Measurements from ENCODE around the gene KCNH1.

The KCNH1 gene

GRCh38 chr1:211133836-211134669, at the start of gene KCNH1:
KCNH1 (minus strand) TSS chr1:211134148; CDS start chr1:211133945, 203 bp downstream.
- peak; percentile 26 to 65 (median 52) for DNase-seq (ENCODE audit: low read depth in 3 of 3, low spot score in 1 of 3)

GRCh38 chr1:211182746-211183145, 48.8 kb upstream of the KCNH1 start:
- DNase-seq (ENCODE audit: low read depth in 3 of 3, low spot score in 1 of 3): no peak

DNA sequence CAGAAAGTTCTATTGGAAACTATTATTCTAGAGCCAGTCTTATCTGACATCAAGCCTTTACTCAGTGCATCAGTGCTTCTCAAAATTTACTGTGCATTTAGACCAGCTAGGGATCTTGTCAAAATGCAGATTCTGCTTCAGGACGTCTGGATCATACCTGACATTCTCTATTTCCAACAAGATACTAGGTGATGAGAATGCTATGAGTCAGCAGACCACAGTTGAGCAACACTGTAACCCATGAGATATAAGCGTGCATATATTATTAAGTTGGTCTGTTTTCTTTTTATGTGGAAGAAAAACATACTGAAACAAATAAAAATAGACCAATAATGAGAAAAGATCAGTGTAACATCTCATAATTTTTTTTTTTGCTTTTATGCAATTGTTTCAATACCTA, 40.4 kb upstream of the KCNH1 start:
- DNase-seq (ENCODE audit: low read depth in 3 of 3, low spot score in 1 of 3): no peak

- DNase-seq (ENCODE audit: low read depth in 3 of 3, low spot score in 1 of 3): no peak
Measured at GRCh38 chr1:211172657-211173056, 38.7 kb upstream of the KCNH1 start.

- DNase-seq (ENCODE audit: low read depth in 3 of 3, low spot score in 1 of 3): no peak
Measured at GRCh38 chr1:211169353-211169752, 35.4 kb upstream of the KCNH1 start.

GRCh38 chr1:211158866-211159265, 24.9 kb upstream of the KCNH1 start:
- DNase-seq (ENCODE audit: low read depth in 3 of 3, low spot score in 1 of 3): no peak

DNA sequence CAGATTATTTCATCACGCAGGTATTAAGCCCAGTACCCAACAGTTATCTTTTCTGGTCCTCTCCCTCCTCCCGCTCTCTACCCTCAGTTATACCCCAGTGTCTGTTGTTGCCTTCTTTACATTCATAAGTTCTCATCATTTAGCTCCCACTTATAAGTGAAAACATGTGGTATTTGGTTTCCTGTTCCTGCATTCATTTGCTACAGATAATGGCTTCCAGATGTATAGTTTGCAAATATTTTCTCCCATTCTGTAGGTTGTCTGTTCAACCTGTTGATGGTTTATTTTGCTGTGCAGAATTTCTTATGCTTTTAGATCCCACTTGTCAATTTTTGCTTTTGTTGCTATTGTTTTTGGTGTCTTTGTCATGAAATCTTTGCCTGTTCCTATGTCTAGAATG, 21.1 kb upstream of the KCNH1 start:
- DNase-seq (ENCODE audit: low read depth in 3 of 3, low spot score in 1 of 3): no peak

DNA sequence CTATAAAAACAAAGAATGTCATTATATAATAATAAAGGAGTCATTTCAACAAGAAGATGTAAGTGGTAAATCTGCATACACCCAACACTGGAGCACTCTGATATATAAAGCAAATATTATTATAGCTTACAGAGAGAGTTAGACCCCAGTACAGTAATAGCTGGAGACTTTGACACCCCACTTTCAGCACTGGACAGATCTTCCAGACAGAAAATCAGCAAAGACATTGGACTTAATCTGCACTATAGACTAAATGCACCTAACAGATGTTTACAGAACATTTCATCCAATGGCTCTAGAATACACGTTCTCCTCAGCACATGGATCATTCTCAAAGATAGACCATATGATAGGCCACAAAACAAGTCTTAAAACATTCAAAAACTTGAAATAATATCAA, 20.0 kb upstream of the KCNH1 start:
- DNase-seq (ENCODE audit: low read depth in 3 of 3, low spot score in 1 of 3): no peak

GRCh38 chr1:211148366-211148765, 14.4 kb upstream of the KCNH1 start:
- no peak for DNase-seq (ENCODE audit: low read depth in 3 of 3, low spot score in 1 of 3)

- no peak for DNase-seq (ENCODE audit: low read depth in 3 of 3, low spot score in 1 of 3)
Measured at GRCh38 chr1:211145944-211146343, 12.0 kb upstream of the KCNH1 start.

GRCh38 chr1:211135342-211135950, 1.5 kb upstream of the KCNH1 start:
- no peak for DNase-seq (ENCODE audit: low read depth in 3 of 3, low spot score in 1 of 3)

GRCh38 chr1:211133393-211133835, 534 bp downstream of the KCNH1 start:
- peak in 1 of 3 donors; percentile 14 for DNase-seq (ENCODE audit: low read depth in 3 of 3, low spot score in 1 of 3)

- no peak for DNase-seq (ENCODE audit: low read depth in 3 of 3, low spot score in 1 of 3)
Measured at GRCh38 chr1:211132721-211133392, 1.1 kb downstream of the KCNH1 start.

GRCh38 chr1:211129776-211130175, 4.2 kb downstream of the KCNH1 start:
- DNase-seq (ENCODE audit: low read depth in 3 of 3, low spot score in 1 of 3): no peak

DNA sequence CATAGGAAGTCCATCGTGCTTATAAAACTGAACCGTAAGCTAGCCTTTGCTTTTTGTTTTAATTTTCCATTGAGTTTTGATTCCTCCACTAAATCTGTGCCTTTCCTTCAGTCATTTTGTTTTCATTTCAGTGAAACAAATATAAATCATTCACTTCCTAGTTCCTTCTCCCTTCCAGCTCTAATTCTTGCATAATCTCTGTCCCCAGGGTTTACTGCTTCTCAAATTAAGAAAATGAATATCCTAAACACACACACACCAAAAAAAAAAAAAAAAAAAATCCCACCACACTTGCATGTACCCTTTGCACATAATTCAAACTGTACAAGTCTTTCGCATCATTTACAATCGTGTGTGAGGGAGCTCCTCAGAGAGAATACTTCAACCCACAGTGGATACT, 6.8 kb downstream of the KCNH1 start:
- no peak for DNase-seq (ENCODE audit: low read depth in 3 of 3, low spot score in 1 of 3)

DNA sequence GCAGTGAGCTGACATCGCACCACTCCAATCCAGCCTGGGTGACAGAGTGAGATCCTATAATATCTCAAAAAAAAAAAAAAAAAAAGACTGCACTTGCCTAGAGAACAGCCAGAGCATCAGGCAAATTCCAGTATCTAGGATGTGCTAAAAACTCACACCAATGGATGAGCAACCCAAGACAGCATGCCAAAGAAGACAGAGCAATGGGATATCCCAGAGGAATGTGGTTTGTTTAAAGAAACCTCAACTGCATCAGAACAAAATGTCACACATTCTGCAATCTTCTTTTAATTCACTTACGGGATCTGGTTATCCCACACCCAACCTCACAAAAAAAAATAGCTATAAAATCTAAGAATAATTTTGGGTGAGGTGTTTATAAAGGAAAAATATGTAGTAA, 7.3 kb downstream of the KCNH1 start:
- no peak for DNase-seq (ENCODE audit: low read depth in 3 of 3, low spot score in 1 of 3)

DNA sequence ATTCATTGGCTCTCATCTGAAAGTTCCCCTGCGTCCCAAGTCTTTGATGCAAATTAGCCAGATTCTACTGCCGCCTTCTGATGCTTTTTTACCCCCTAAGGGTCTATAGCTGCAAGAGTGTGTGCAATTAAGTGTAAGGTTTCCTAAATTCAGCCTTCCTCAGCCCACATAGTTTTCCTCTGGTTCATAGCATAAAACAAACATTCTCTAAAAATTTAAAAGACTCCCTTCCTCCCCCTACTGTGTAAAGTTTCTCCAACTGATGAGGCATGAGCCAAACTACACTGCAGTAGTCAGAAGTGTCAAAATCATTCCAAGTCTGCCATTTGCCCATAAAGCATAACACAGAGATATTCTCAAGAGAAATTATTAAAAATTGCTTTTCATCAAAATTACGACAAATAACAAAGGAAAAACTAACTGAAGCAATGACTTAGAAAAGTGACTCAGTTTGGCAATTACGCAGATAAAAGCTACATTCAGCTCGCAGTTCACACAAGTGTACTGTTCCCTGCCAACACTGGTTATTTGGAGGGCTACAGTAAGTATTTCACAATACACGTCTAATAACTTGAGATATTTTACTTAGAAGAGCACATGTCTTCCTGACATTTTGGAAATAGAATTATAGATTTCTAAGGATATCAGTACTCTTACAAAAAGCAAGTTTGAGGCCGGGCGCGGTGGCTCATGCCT, 15.4 kb downstream of the KCNH1 start:
- no peak for DNase-seq (ENCODE audit: low read depth in 3 of 3, low spot score in 1 of 3)

GRCh38 chr1:211114446-211114845, 19.5 kb downstream of the KCNH1 start:
- DNase-seq (ENCODE audit: low read depth in 3 of 3, low spot score in 1 of 3): no peak

- no peak for DNase-seq (ENCODE audit: low read depth in 3 of 3, low spot score in 1 of 3)
Measured at GRCh38 chr1:211113566-211113965, 20.4 kb downstream of the KCNH1 start.

GRCh38 chr1:211111351-211111750, 22.6 kb downstream of the KCNH1 start:
- no peak for DNase-seq (ENCODE audit: low read depth in 3 of 3, low spot score in 1 of 3)

DNA sequence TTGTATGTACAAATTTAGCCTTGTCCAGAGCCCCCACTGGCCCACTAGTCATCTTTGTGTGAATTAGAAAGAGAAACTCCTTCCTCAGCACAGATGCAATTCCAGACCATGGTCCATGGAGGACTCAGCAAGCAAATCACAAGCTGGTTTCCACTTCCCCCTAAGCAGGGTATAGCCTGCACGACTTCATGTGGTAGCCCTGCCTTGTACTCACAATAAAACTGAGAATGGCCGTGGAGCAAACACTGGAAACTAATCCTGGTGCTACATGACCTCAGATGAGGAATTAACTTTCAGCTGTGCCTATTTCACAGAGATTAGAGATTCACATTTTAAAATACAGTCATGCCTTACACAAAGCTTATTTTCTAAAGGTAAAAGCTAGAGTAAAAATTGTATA, 32.5 kb downstream of the KCNH1 start:
- DNase-seq (ENCODE audit: low read depth in 3 of 3, low spot score in 1 of 3): no peak
